HG03558 (cell line): Measurements from ENCODE around the gene ATP8B1.
A peak's percentile ranks its signal among the peaks of the same experiment; 100 is the strongest.

Experiments
- ATAC-seq: cut with Tn5 transposase; IDR thresholded peaks from one replicate; pipeline ENCODE4 v1.9.1; 2021; ENCODE audit warnings: moderate number of reproducible peaks; ENCODE audit not compliant: unreplicated experiment; ENCODE audit errors: extremely low read depth

Gene ATP8B1

DNA sequence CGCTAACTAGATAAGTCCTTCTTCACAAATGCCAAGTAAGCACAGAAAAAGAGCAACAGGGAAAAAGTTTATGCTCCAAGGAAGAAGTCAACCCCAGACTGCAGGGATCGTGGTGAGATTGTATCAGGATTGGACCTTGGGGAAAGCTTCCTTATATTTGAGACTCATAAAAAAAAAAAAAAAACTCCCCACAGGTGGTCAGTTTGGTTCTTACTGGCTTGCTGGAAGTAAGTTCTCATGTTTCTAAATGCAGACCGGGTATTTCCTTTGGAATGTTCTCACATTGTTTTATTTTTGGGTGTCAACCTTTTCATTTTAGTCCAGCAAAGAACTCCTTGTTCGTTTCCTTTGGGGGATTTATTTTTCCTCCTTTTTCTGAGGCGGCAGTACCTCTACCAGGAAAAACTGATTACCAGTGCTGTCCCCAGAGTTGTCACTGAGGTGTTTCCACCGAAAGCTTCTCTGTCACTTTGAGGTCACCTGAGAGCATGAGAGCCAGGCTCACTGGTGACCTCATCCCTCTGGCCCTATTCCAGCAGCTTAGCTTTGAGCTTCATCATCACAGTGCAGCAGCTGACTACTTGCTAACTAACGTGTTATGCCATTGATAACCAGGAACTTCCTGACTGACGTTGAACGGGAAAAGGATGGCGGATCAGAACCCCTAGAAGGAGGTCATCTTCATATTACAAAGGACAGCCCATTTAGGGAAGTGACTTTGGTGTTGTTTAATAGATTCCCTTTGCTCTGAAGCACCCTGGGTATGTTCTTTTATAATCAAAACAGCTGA is 16.8 kb upstream of the ATP8B1 start:
- peak; percentile 68 for ATAC-seq

DNA sequence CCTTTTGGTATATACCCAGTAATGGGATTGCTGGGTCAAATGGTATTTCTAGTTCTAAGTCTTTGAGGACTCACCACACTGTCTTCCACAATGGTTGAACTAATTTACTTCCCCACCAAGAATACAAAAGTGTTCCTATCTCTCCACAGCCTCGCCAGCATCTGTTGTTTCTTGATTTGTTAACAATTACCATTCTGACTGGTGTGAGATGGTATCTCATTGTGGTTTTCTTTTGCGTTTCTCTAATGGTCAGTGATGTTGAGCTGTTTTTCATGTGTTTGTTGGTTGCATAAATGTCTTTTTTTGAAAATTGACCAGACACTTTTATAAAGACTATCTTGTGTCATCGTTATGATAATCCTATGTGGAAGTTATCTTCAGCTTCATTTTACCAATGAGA is 16.0 kb upstream of the ATP8B1 start:
- ATAC-seq, result no peak

DNA sequence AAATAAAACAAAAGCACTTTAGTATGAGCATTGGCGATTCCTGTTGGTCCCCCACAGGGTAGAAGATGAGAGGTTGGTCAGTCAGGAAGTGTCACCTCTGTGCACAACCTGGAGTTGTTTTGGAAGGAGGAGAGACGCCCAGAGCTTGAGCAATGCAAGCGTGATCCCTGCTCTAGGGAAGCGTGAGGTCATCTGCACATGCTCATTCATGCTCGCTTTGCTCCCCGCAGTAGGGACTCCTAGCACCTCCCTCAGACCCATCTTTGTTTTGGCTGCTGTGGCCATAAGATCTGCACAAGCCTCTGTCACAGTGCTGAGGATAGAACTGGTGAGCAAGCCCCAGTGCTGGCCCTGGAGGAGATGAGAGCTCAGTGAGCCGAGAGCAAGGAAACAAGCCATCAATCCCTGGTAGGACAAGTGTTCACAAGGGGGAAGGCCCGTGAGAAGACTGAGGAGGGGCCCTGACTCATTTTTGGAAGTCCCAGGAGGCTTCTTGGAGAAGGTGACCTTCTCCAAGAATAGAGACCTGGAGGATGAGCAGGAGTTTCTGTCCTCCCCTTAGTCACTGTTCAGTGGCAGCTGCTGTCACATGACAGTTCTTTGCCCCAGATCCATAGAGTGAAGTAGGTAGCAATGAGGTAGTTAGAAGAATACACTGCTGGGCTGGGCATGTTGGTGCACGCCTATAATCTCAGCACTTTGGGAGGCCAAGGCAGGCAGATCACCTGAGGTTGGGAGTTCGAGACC is 13.3 kb upstream of the ATP8B1 start:
- ATAC-seq, result no peak

DNA sequence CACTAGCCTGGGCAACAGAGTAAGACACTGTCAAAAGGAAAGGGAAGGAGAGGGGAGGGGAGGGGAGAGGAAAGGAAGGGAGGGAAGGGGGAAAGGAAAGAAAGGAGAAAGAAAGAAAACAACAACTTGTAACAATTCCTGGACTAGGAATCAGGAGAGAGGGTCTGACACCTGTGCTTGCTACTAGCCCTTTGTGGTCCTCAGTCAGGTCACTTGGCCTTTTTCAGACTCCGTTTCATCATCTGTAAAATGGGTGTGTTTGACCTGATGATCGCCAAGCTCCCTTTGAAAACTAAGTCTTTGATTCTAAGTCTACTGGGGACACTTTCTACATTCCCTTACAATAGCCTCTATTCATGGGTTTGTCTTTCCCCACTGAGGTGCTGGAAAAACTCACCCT is 11.4 kb upstream of the ATP8B1 start:
- no peak for ATAC-seq

DNA sequence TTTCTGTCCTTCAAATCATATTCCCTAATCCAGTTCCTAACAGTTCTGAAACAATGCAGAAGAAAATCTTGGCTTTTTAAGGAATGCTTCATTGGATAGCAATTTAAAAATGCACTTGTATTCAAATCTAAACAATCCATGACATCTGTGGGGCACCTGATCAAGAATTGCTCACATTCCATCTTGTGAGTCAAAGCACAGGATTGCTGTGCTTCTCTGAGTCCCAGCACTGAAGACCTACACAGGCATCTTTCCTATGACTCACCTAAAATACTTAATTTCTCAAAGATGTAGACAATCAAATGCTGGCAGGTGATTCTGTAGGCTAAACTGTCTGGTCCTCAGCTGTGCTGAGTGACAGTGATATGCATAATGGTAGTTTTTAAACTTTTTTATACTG is 10.1 kb upstream of the ATP8B1 start:
- no peak for ATAC-seq

DNA sequence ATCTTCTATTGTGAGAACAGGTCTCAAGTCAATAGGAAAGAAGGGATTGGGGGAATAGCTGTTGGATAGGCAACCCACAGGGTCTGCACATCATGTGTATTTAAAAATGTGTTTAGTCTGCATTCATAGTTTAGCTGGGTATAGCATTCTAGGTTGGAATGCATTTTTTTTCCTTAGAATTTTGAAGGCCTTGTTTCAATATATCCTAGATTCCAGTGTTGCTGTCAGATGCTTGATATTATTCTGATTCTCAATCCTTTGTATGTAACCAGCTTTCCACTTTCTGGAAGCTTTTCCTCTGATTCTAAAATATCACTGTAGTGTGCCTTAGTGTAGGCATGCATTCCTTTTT is 9.0 kb upstream of the ATP8B1 start:
- no peak for ATAC-seq

DNA sequence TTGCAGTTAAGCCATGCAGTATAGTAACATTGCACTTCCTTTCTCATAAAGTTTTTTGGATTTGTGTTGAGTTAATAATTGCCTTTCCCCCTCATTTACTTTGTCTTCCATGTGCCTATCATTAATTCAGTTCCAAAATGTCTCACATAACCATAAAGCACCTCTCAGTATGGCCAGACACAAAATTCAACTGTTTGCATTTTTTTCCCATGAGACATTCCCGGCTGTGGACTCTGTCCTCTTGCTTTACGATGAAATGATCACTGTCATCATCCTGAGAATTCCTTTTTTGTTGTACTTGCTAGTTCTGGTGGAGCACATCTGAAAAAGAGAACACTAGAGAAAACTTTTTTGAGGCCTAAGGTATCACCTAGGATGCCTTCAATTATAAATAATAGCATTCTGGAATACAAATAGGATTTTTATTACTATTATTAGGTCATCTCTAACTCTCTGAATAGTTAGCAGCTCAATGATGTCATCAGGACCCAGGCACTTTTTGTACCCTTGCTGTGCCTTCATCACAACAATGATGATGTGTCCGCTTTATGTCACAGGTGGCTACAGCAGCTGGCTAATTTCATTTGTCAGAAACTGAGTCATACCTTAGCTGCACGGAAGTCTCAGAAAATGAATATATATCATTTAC is 8.5 kb upstream of the ATP8B1 start:
- ATAC-seq, result no peak

DNA sequence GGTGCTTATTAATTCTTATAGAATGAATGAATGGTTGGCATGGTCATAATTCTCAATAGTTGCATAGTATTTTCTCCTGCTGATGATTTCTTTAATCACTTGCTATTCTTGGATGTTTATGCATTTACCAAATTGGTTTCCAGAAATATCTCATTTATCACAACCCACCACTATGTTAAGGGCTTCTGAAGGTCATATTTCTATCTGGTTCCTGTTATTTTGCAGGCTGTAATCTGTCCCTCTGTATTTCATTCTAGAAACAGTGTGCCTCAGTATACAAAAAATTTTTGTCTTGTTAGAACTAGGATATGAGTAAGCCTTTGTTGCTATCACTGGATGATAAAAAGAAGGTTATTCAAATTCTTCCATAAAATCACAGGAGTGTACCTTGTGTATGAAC is 6.1 kb upstream of the ATP8B1 start:
- no peak for ATAC-seq

DNA sequence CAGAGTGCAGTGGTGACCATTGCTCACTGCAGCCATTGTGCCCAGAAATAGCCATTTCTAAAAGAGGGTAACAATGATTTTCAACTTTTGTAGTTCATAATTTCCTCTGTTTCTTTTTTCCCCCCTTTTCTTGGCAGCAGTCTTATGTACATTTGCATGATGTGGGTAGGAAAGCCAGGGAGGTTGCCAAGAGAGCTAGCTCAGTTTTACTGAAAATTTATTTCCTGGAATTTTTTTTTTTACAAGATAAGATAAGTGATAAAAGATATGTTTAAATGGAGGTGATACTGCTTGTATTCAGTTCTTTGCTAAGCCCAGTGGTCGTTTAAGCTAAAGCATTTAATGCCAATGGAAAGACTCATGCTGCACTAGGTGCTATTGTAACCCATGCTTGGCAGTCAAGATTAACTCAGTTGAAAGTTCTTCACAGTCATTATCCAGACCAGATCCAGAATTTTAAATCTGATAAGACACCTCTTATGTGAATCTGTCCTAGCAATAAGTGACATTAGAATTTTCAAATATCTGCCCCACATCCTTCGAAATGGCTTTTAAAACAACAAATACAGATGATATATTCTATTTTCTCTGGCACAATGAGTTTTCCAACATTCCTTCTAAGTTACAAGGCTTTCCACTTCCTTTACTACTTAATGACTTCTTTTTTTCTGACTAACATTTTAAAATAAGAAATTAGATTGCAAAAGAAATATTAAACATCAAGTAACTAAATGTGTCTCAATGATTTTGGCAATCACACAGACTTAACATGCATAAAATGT is 4.4 kb upstream of the ATP8B1 start:
- no peak for ATAC-seq

DNA sequence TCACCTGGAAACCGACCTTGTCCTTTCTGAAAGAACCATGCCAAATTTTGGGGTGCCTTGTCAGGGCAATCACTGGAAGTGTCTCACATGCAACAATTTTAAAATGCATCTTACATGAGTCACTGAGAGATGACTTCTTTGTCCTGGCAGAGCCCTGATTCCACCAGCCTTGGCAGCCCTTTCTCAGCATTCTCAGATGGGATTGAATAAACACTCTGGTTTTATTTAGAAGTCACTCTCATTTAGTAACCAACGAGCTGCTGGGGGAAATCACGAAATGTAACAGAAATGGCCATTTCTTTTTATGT is 3.8 kb upstream of the ATP8B1 start:
- ATAC-seq, result no peak

DNA sequence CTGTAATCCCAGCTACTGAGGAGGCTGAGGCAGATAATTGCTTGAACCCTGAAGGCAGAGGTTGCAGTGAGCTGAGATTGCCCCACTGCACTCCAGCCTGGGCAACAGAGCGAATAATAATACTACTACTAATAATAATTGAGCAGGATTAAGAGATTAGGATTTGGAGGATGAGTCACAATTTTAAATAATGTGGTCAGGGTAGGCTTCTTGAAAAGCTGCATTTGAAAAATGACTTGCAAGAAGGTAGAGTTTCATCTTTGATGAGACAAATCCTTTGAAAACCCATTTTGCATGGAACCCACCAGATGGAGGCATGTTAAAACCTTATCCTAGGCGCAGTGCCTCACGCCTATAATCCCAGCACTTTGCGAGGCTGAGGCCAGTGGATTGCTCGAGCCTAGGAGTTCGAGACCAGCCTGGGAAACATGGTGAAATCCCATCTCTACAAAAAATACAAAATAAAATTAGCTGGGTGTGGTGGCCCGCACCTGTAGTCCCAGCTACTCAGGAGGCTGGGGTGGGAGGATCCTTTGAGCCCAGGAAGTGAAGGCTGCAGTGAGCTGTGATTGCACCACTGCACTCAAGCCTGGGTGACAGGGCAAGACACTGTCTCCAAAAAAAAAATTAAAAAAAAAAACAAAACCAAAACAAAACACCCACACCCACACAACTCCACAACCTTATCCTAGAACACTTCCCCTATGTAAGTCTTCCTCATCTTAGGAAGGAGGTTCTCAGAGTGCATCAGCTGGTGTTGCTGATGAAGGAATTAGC is 3.3 kb upstream of the ATP8B1 start:
- ATAC-seq, result no peak

DNA sequence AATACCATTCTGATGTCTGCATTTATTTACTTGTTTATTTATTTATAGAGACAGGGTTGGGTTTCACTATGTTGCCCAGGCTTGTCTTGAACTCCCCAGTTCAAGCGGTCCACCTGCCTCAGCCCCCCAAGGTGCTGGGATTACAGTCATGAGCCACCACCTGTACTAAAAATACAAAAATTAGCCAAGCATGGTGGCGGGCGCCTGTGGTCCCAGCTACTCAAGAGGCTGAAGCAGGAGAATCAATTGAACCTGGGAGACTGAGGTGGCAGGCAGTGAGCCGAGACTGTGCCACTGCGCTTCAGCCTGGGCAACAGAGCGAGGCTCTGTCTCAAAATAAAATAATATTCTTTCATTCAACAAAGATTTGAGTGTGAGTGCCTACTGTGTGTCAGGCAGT is 2.0 kb upstream of the ATP8B1 start:
- no peak for ATAC-seq

DNA sequence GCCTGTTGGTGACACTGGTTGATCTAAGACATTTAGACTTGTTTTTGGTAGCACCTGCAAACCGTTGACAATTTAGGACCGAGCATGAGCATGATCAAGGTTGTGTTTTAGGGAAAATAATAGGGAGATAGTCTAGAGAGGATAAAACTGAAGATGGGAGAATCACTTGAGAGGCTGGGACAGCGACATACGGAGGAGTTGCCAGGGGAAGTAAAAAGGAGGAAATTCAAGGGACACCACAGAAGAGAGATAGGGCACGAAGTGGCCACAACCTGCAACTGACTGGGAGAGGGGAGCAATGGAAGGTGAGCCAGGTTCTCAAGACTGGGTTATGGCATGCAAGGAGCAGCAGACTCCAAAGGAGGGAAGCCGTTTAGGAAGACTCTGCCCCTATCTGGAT is 1.4 kb upstream of the ATP8B1 start:
- no peak for ATAC-seq

DNA sequence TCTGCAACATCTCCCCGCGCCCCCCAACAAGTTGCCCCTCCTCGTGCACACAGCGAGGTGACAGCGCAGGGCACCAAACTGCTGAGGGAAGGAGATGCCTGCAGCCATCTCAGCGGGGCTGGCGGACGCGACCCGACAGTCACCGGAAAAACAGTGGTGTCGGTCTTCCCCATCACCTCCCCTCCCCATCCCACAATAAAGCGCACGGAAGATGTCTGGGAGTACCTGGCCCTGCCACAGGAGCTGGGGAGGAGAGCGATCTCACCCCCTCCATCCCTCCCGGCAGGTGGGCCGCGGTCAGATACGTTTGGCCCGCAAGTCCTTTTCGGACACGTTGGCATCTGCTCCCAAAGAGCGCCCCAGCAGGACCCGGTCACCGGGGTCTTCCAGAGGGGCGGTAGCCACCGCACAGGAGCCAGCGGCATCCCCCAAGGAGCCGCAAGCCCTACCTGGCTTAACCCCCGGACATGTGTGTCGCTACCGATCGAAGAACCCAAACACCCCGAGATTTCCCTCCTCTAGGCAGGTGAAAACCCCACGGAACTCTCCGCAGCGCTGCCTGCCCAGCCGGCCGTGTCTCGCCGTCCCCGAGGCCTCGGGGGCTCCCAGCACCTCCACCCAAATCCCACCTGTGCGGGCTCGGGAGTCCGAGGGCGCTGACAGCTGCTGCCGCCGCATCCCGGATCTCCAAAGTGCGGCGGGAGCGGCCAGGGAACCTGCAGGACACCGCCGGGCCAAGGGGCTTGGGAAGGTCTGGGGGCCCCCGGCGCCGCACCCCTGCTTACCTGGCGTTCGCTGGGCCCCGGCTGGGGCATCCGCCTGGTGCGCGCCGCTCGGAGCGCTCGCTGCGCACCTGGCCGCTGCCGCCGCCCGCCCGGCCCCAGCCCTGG is 657 bp downstream of the ATP8B1 start:
- no peak for ATAC-seq

DNA sequence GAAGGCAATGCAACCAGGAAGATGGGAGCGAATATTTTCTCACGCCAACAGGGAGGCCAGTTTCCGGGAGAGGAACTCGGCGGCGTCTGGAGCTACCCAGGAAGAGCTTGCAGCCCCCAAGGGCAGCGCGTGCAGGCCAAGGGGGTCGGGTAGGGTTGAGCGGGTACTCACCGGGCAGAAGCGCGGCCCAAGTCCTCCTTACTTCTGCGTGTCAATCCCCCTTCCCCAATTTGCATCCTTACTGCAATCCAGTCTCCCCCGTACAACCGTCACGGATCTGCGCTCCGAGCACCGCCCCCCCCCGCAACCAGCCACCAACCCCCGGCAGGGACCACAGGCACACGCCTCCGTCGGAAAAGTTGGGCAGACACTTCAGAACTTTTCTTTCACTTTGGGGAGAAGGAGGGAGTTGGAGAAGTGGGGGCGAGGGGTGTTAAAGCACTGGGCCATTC is 1.3 kb downstream of the ATP8B1 start:
- ATAC-seq, result no peak

DNA sequence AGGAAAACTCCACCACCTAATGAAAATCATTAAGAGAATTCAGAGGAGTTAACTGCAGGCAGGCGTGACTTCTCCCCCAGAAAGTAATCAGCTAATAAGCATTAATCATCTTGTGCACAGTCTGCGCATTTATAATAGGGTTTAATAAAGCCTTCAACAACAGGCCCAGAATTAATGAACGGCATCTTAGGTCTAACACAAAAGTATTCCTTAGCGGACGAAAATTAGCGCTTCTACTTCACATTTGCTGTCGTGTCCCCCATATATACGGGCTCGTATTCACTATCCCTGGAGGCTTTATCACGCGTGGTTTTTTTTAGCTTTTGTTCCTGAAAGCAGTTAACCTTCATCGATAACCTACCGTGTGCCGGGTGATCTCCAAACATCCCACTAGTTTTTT is 1.8 kb downstream of the ATP8B1 start:
- ATAC-seq, result no peak

DNA sequence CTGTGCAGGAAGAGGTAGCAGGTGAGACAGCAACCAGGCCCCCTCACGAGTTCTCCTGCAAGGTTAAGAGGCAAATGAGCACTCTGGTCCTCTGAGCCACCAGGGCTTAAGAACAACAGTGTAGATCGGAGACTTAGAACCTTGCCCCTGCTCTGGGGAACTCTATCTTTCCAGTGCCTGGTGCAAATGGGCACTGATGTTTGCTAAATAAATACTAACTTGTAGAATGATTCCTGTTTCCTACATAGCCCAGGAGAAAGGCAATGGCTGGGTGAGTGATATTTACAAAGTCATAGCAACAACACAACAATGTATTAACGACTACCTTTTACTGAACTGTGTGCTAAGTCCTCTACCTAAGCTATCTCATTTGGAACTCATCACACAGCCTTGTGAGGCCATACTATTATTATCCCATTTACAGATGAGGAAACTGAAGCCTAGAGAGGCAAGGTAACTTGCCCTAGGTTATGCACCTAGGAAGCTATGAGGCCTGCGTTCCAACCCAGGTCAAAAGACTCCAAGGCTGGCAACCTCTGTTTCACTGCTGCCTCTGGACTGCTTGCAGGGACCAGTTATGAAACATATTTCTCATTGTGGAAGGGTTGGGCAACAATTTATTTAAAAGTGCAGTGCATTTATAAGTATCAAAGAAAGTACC is 4.3 kb downstream of the ATP8B1 start:
- no peak for ATAC-seq

DNA sequence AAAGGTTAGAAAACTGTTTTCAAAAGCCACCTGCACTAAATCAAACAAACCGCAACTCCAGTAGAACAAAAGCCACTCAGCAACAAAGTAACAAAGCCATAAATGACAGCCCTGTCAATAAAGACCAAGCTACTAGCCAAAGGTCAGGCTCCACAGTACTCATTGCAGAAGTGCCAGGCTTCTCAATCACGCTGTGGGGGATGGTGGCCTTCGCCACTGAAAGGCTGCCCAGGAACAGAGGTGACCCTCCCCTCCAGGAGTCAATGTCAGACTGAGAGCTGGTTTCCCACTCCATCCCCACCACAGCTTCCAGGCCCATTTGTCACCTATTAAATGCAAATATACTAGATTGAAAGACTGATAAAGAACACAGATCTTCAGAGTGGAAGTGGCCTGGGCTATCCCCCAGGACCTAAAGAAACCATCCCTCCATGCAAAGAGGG is 5.9 kb downstream of the ATP8B1 start:
- no peak for ATAC-seq
